Measurements from ENCODE around the gene SSH3. TPM values are rescaled to one million over a fixed set of nuclear protein-coding genes. Genes with fewer than 3 reads are reported as not detected.

The SSH3 gene
- total RNA-seq, 4 donors from 2014 or later = 28.2 to 51.5 (median 44.0) TPM

DNA sequence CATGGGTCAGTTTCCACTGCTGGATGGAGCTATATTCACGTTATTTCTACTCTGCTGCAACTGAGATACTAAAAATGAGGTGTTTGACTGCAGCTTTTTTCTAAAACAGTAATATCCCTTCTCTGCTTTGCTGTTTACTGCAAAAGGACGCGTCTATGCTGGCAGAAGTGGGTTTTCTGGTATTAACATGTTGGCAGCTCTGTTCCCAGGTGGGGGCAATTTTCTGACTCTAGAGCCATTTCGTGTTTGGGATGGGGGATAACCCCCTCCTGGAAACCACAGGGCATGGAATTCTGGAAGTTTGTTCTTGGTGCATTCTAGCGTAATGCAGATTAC, 32.2 kb upstream of the SSH3 start:
- peak overlapping the region; percentile 36 to 99 (median 88) for H3K4me3 ChIP-seq
- DNase-seq (ENCODE audit: extremely low spot score) = no peak
- intact Hi-C loops (cut with DNase I) = no loop called here
- H3K27me3 ChIP-seq = no peaks in the 10 kb centered on the region
- H3K4me1 ChIP-seq = peaks cover 91 to 96% (median 92%) of the 10 kb centered on the region in 4 donors
- TF ChIP-seq POLR2A (IDR thresholded peaks at IDR 0.05; ENCODE audit: low read depth) (no peak), POLR2AphosphoS5 (IDR thresholded peaks at IDR 0.05) (no peak), EP300 (IDR thresholded peaks at IDR 0.05) (no peak)
- TF ChIP-seq, protein P1, sequence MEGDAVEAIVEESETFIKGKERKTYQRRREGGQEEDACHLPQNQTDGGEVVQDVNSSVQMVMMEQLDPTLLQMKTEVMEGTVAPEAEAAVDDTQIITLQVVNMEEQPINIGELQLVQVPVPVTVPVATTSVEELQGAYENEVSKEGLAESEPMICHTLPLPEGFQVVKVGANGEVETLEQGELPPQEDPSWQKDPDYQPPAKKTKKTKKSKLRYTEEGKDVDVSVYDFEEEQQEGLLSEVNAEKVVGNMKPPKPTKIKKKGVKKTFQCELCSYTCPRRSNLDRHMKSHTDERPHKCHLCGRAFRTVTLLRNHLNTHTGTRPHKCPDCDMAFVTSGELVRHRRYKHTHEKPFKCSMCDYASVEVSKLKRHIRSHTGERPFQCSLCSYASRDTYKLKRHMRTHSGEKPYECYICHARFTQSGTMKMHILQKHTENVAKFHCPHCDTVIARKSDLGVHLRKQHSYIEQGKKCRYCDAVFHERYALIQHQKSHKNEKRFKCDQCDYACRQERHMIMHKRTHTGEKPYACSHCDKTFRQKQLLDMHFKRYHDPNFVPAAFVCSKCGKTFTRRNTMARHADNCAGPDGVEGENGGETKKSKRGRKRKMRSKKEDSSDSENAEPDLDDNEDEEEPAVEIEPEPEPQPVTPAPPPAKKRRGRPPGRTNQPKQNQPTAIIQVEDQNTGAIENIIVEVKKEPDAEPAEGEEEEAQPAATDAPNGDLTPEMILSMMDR (IDR thresholded peaks at IDR 0.05) = no peak
- H3K9me3 ChIP-seq = no peaks in the 10 kb centered on the region
- H3K27ac ChIP-seq (replicated peaks in 1 of 4) = peak overlapping the region; percentile 73 to 89 (median 87)
- peaks cover 0 to 13% (median 6%) of the 10 kb centered on the region in 4 donors for H3K36me3 ChIP-seq
- 51% methylated on average over 5 of the region's 5 CpGs for WGBS

DNA sequence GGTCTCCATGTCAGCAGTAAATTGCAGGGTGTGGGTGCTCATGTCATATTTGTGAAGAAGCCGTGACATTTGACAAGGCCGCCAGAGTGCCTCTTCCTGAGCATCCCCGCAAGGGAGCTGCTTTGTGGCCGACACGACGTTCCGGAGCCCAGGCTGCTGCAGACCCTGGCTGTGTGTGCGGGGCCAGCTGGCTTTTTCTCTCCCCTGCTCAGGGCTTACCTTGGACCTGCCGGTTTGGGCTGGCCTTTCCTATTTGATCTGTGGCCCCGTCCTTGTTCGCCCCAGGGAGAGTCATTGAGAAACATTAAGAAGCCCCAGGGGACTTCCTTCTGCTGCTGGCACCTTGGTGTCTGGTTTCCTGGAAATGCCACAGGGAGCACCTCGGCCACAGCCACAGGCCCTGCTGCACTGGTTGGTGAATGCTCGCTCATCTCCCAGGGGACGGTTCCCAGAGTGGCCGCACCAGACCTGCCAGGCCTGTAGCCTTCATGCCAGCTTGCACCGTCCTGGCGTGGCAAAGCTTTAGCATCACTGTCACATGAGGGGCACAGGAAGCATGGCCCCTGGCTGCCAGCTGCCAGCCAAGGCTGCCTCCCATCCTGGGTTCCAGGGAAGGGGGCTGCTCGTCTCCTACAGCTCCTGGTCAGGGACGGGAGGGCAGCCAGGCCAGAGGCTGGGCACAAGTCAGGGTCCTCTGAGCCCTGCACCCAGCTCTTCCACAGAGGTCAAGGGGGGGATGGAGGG, 31.6 kb upstream of the SSH3 start:
- peak overlapping the region; percentile 80 to 91 (median 88) for H3K27ac ChIP-seq (replicated peaks in 1 of 4)
- no peaks in the 10 kb centered on the region for H3K27me3 ChIP-seq
- H3K4me3 ChIP-seq = no peak overlapping the region
- peaks cover 97 to 100% (median 98%) of the 10 kb centered on the region in 4 donors for H3K4me1 ChIP-seq
- intact Hi-C loops (cut with DNase I) = no loop called here
- no peaks in the 10 kb centered on the region for H3K9me3 ChIP-seq
- peaks cover 0 to 13% (median 6%) of the 10 kb centered on the region in 4 donors for H3K36me3 ChIP-seq
- WGBS = 45% methylated on average over 17 of the region's 19 CpGs
- TF ChIP-seq, protein P1 (IDR thresholded peaks at IDR 0.05) = no peak
- TF ChIP-seq POLR2AphosphoS5 (IDR thresholded peaks at IDR 0.05) (no peak), POLR2A (IDR thresholded peaks at IDR 0.05; ENCODE audit: low read depth) (no peak), EP300 (IDR thresholded peaks at IDR 0.05) (no peak)
- no peak for DNase-seq (ENCODE audit: extremely low spot score)

DNA sequence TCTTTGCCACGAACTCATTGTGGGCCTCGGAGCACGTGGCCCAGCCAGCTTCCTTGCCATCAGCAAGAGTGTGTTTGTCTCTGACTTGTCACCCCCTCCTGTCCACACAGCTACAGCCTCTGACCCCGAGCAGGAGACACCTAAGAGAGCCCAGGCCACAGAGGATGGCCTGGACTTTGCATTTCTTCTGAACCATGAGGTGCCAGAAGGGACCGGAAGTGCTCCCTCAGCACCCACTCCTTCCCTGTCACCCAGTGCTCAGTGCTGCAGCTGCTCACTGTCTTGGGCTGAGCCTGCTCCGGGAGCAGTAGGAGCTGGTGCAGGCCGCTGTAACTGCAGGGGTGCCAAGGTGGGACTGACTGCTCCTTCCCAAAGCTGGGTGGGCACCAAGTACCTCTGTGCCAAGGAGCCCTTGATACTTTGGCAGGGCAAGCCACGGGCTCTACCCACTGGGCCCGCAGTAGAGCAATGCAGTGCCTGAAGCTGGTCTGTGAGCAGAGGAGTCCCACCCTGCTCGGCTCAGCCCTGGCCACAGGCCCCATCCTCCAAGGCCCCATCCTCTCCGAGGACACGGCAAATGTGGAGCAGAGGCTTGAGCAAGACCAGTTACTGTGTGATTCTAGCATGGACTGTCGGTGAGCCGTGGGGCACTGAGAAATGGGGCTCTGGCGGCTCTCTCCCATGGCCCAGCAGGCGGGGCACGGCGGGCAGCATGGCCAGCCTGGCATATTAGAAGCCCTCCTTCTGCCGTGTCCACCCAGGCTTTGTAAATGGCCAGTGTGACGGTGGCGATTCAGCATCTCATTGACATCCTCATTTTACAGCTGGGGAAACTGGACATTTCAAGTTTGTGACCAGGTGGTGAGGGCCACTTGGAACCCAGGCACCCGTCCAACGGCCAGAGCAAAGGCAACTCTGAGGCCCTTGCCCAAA, 30.7 kb upstream of the SSH3 start:
- H3K9me3 ChIP-seq = no peaks in the 10 kb centered on the region
- WGBS = 55% methylated on average over 8 of the region's 23 CpGs
- no peaks in the 10 kb centered on the region for H3K27me3 ChIP-seq
- peak overlapping the region in 1 of 4 donors; percentile 14 for H3K4me3 ChIP-seq
- H3K27ac ChIP-seq (replicated peaks in 1 of 4) = peak overlapping the region; percentile 80 to 91 (median 88)
- H3K4me1 ChIP-seq = peaks cover 100% of the 10 kb centered on the region in 4 donors
- peaks cover 0 to 13% (median 6%) of the 10 kb centered on the region in 4 donors for H3K36me3 ChIP-seq
- intact Hi-C loops (cut with DNase I) = no loop called here
- TF ChIP-seq POLR2AphosphoS5 (IDR thresholded peaks at IDR 0.05) = no peak
- no peak for TF ChIP-seq EP300 (IDR thresholded peaks at IDR 0.05)
- no peak for TF ChIP-seq POLR2A (IDR thresholded peaks at IDR 0.05; ENCODE audit: low read depth)
- TF ChIP-seq, protein P1 (IDR thresholded peaks at IDR 0.05) = no peak
- DNase-seq (ENCODE audit: extremely low spot score) = no peak

GRCh38 chr11:67273260-67273990, 29.9 kb upstream of the SSH3 start:
- WGBS = 43% methylated on average over 7 of the region's 14 CpGs
- Histone ChIP-seq H3K27ac (replicated peaks in 1 of 4) (peak overlapping the region; percentile 80 to 91 (median 88)), H3K4me1 (peaks cover 100% of the 10 kb centered on the region in 4 donors), H3K27me3 (no peaks in the 10 kb centered on the region), H3K36me3 (peaks cover 0 to 10% (median 6%) of the 10 kb centered on the region in 4 donors), H3K4me3 (no peak overlapping the region), H3K9me3 (no peaks in the 10 kb centered on the region)
- no peak for TF ChIP-seq EP300 (IDR thresholded peaks at IDR 0.05)
- no peak for TF ChIP-seq POLR2A (IDR thresholded peaks at IDR 0.05; ENCODE audit: low read depth)
- TF ChIP-seq POLR2AphosphoS5 (IDR thresholded peaks at IDR 0.05) = no peak
- TF ChIP-seq, protein P1 (IDR thresholded peaks at IDR 0.05) = no peak
- intact Hi-C loops (cut with DNase I) = no loop called here
- no peak for DNase-seq (ENCODE audit: extremely low spot score)
